Activated CD4-positive, alpha-beta T cell treated with anti-CD3 and anti-CD28 coated beads for 24 hours (primary cell): ENCODE measurements around the gene UROC1.

Experiments
- DNase-seq, 2 donors: peaks; one replicate each; pipeline ENCODE4 v3.0.0-alpha.2; 2020; ENCODE audit warnings: low read depth in 2 of 2

The UROC1 gene

DNA sequence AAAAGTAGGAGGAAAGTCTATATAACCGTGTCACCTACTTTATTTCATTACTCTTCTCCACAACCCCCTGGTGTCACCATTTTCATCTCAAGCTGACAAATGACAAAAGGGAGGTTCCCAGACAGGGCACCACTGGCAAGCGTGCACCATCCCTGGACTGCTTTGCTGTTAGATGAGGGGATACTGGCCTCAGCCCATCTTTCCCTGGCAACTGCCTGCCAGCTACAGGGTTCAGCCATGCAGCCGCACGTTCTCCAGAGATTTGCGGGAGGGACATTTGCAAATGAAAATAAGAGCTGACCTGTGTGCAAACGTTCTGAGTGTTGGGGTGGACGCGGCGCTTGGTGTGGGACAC, 660 bp downstream of the UROC1 start:
- no peak for DNase-seq

DNA sequence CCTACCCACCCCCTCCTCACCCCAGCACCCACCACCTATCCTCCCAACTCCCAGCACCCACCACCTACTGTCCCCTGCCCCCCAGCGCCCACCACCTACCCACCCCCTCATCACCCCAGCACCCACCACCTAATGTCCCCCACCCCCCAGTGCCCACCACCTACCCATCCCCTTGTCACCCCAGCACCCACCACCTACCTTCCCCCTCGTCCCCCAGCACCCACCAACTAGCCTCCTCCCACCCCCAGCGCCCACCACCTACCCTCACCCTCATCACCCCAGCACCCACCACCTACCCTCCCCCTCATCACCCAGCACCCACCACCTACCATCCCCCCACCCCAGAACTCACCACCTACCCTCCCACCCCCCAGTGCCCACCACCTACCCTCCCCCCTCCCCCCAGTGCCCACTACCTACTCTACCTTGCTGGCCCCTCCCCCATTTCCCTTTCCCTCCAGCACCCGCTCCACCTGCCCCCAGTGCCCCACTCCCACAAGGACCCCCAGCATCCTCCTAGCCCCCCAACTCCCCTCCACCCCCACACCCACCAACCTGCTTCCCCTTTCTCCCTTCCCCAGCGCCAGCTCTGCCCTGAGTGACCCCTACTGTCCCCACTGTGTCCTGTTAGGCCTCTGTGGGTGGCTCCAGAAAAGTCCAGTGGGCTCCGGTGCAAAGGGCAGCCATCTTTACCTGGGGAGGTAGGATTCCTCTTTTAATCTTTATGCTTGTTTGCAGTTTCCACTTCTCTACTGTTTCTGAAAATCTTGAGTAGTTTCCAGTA, 1.2 kb downstream of the UROC1 start:
- no peak for DNase-seq

DNA sequence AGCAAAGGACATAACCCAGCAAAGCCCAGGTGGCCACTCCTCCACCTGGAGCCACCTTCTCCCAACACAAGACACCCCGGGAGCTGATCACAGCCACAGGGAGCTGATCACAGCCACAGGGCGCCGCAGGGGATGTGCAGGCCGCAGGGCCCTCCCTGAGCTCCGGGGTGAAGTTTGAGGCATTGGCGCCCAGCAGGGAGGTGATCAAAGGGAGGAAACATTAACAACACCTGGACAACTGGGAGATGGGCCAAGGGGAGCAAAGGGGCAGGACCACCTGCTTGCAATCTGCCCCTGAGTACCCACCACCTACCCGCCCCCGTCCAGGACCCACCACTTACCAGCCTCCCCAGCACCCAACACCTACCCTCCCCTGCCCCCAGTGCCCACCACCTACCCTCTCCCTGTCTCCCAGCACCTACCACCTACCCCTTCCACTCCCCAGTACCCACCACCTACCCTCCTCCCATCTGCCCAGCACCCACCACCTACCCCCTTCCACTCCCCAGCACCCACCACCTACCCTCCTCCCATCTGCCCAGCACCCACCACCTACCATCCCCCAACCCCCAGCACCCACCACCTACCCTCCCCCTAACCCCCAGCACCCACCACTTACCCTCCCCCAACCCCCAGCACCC, 2.4 kb downstream of the UROC1 start:
- DNase-seq: no peak

DNA sequence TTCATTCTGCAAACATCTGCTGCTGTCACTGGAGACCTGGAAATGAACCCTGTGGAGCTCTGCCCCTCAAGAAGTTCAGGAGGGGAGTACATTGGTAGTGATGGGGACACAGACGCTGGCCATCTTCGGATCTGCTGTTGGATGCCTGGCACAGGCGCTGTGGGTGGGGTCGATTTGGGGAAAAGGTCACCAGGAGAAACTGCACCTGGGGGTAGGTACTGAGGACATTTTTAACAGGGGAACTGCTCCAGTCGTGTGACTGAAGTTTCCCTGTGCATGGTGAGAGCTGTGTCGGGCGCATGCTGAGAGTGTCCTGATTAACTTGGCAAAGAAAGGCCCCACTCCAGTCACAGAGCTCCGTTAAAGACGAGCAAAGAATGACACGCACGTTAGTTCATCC, 3.4 kb downstream of the UROC1 start:
- no peak for DNase-seq

DNA sequence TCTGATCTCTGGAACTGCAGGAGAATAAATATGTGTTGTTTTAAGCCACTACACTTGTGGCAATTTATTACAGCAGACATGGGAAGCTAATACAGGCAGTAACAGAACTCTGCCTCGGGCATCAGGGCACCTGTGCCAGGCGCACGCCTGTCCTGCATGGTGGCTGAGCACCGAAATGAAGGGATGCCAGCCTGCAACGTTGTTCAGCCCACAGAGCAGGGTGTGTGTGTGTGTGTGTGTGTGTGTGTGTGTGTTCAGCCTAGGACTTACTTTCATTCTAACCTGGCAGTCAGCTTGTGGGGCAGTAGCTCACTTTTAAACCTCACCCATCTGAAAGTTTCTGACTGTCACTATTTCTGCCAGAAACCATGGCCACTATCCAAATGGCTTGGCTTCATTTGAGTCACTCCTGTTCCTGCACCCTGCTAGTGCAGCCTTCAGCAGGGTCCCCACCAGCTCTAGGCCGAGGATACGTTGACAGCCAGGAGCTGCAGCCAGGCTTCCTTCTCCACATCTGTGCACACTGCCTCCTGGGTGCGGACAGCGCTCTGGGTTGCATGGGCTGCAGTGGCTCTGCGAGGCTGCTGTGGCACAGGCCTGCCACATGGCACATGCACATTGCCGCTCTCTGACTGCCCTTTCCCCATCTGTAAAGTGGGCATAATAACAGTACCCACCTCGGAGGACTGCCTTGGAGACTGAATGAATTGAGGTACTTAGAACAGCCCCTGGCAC, 4.5 kb downstream of the UROC1 start:
- no peak for DNase-seq

DNA sequence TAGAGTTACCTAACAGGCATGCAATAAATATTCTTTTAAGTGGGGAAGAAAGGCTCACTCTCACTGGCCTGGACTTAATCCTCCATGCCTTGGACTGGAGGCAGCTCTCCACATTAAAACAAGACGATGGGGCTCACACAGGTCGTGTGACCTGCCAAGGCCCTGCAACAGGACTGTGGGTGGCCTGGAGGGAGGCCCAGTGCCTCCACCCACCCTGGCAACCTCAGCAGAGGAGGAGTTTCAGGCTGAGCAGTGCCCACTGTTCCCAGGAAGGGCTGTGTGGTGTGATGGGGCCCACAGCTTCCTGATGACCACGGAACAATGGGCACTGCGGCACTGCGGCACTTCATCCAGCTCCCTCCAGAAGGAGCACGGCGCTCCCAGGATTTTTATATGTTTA, 5.5 kb downstream of the UROC1 start:
- no peak for DNase-seq

DNA sequence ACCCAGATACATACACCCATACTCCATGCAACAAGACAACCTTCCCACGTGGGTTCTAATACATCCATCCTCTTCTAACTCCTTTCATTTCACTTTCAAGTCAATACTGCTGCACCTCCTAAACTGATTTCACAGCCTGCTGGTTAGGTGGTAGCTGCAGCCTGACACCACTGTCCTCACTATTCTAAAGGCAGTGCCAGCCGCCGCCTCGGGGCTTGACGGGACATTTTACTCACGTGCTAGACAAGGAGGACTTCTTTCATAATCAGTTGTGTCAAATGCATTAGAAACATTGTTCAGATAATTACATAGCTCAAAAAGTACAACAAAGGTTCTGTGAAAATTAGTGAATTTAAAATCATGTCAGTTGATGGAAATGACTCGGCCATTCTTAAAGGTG, 6.3 kb downstream of the UROC1 start:
- no peak for DNase-seq

DNA sequence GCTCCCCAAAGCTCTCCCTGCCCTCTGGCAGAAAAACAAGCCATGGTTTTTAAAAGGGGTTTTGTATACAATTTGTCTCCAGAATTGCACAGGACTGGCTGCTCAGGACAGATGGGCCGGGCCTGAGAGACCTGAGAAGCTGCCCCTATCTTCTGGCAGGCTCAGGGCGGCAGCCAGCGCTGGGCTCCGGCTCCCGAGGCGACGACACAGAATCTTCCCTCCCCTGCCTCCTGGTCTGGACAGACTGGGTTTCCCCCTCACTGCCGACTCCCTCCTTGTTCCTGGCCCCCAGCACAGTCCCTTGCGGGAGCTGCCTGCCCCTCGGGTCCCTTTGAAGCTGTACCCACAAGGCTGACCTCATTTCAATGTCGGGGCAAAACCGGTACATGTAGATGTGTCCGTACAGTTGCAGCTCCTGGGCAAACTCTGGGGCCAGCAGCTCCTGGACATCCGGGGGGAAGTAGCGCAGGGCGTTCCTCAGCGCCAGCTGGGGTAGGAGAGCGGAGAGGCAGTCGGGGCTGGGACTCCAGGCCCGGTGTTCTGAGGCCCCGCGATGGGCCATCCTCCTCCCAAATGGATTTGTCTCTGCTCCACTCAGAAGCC, 7.2 kb downstream of the UROC1 start:
- DNase-seq: no peak

DNA sequence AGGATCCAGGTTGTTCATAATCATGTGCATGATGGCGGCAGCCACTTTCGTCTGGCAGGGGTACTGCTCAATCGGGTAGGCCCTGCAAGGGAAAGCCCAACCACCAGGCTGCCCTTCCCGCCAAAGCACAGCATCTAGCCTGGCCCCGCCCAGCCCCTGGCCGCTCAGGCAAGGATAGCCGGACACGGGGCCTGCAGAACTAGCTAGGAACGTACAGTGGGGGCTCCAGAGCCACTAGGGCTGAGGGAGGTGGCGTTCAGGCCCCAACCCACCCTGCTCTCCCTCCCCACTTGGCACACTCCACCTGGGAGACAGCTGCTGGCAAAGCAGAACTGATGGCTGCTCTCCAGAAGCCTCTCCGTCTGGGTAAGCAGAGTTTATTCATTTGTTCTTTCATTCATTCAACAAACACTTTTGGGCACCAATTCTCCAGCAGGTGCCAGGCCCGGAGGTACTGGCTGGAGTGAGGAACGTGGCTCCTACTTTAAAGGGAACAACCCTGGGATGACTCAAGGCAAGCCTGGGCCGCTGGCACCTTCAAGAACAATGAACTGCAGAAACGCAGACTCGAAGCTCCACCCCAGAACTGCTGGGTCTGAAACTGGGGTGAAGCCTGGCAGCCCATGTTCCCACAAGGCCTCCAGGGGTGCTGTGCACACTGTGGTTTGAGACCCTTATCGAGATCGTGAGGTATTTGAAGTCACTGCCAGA, 7.8 kb downstream of the UROC1 start:
- no peak for DNase-seq

DNA sequence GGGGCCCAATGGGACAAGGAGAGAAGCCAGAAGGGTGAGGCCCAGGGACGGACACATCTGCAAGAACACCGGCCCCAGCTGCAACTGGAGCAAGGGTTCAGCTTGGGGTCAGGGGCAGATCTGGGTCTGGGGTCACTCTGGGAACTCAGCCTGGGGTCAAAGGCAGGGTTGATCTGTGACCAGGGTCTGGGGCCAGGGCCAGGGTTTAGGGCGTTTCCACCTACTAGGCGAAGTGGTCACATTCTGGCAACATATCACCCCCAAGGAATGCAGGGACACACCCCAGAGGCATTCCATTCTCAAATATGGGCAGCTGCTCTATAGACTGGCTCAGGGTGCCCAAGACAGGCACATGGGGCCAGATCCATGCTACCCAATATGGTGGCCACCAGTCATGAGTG, 9.0 kb downstream of the UROC1 start:
- no peak for DNase-seq

DNA sequence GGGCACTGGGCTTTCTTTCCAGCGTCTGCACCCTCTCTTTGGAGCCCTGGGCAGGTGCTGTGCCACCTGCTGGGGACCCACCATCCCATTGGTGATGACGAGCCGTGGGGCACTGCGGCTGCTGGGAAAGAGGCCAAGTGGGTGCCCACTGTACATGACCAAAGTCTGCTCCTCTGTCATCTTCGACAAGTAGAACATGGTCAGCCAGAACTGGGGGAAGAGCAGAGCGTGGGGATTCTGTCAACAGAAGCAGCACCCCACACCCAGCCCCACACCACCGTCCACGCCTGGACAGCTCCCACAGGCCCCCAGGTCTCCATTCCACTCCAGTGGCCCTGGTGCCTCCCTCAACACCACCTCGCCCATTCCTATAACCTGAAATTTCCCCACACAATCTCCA, 9.7 kb downstream of the UROC1 start:
- DNase-seq: no peak

DNA sequence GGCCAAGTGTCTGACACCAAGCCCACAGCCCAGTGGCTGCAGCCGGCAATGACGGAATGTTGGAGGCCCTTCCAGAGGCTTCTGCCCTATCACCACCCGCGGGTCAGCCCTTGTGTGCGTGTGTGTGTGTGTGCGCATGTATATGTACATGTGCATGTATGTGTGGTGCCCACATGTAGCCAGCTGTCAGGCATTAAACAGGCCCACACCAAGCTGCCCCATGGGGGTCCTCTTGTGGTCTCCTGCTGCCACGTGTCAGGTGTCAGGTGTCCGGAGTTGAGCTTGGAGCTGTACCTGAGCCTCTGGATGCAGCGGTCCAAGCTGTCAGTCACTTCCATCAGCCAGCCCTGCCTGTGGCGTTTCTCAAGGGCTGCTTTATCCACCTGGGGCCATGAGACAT, 13.9 kb downstream of the UROC1 start:
- no peak for DNase-seq

DNA sequence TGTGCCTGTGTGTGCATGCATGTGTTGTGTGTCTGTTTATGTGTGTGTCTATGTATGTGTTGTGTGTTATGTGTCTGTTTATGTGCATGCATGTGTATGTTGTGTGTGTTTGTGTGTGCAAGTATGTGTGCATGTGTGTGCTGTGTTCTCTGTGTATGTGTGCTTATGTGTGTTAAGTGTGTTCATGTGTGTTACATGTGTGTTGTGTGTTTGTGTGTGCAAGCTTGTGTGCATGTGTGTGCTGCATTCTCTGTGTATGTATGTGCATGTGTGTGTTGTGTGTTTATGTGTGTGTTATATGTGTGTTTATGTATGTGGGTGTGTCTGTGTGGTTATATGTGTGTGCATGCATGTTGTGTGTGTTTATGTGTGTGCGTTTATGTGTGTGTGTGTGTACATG, 14.9 kb downstream of the UROC1 start:
- DNase-seq: no peak

DNA sequence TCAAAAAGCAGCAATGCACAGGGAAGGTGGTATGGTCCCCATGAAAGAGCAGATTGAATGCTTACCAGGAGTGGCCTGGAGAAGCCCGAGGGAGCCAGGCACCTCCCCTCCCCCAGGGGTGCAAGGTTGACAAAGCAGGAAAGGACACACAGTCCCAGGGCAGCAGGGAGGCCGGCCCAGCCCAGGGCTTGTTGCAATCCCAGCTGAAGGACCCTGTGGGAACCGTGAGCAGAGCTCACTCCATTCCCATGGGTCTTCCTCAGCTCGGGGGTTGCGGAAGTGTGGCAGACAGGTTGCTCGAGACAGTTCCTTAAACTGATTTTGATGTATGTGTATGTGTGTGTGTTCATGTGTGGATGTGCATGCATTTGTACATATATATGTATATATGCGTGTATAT, 15.8 kb downstream of the UROC1 start:
- no peak for DNase-seq

DNA sequence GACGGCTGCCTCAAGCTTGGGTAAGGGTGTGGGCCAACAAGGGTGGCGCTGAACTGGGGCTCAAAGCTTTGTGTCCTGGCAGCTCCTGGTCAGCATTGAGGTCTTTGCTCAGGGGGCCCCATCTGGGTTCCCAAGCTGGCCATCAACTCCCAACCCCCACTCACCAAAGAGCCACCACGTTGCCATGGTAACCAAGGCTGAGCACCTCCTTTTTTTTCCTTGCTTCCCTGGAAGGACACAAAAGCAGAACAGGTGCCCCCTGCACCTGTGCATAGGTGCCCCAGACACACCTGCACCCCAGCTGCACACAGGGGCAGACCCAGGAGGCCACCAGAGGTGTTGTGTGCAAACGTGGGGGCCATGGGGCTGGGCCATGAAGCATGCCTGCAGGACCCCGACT, 16.5 kb downstream of the UROC1 start:
- no peak for DNase-seq

DNA sequence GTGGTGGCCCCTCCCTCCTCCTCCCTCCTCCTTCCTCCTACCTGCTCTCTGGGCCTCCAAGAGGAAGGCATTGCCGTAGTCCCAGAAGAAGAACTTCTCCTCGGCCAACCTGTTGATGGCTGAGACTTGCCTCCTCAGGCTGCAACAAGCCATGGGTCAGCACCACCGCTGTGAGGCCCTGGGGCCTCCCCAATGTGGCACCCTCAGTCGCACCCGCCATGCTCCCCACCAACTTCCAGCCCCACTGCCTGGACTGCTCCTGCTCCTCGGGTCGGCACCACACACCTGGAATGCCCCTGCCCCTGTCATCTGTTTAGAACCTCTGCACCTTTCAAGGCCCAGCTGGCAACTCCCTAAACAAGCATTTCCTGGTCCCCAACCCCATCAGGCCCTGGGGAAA, 17.6 kb downstream of the UROC1 start:
- DNase-seq: no peak

DNA sequence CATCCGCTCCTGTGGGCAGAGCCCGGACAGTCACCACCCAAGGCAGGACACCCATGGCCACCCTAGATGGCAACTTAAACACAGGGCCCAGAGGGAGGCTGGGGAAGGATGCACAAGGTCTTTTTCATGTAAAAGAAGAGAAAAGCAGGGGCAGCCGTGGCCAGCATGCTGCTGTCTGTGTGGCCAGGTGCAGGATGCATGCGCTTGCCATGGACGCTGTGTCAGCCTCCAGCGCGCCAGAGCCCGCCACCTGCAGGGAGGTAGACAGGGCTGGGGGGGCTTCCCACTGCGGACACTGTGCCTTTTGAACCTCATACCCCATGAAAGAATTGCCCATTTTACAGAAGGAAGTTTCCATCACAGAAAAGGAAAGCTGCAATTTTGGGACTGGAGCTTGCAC, 18.2 kb downstream of the UROC1 start:
- DNase-seq: no peak

DNA sequence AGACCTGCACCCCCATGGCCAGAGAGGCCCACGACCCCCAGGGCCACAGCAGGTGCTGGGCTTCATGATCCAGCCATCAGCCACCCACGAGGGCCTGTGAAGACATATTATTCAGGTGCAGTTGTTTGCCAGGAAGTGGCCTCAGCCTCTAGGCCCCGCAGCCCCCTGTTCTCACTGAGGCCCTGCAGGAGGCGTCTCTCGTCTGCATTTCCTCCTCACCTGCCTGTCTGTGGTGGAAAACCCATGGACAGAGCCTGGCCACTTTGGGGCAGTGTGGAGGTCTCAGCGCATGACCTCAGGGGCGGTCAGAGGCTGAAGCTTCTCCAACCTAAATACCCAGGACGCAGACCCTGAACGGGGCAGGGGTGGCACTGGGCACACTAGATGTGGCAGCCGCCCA, 18.6 kb downstream of the UROC1 start:
- no peak for DNase-seq

DNA sequence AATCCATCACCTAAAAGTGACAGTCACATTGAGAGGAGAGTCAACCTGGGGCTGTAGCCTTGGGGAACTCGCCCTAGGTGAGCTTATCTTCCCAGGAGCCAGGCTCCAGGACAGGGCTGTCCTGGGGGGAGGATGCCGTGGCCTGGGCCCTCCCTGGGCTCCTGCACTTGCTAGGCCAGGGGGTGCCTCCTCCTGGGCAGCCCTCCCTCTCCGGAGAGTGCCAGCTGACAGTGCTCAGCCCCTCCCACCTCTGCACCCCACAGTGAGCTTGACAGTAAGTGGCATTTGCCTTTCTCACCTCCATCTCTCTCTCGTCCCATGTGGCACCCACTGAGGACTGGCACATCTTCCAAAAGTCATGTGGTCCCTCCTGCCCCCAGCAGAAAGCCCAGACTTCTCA, 19.1 kb downstream of the UROC1 start:
- DNase-seq: no peak

DNA sequence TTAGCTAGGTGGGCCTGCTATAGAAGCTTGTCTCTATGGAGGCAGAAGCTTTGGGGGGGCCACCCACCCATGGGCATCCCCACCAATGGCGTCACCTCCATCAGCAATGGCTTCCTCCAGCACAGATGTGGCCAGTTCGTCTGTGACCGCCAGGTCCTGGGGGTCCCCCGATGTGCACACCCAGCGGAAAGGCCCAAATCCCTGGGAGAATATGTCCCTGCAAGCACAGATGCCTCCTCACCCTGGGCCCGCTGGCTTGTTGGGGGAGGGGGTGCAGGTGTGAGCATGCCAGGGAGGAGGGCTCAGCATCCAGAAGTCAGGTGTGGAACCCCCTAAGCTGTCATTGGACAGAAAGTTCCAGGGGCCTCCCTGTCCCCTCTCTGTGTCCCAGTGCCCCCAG, 19.6 kb downstream of the UROC1 start:
- DNase-seq: no peak

DNA sequence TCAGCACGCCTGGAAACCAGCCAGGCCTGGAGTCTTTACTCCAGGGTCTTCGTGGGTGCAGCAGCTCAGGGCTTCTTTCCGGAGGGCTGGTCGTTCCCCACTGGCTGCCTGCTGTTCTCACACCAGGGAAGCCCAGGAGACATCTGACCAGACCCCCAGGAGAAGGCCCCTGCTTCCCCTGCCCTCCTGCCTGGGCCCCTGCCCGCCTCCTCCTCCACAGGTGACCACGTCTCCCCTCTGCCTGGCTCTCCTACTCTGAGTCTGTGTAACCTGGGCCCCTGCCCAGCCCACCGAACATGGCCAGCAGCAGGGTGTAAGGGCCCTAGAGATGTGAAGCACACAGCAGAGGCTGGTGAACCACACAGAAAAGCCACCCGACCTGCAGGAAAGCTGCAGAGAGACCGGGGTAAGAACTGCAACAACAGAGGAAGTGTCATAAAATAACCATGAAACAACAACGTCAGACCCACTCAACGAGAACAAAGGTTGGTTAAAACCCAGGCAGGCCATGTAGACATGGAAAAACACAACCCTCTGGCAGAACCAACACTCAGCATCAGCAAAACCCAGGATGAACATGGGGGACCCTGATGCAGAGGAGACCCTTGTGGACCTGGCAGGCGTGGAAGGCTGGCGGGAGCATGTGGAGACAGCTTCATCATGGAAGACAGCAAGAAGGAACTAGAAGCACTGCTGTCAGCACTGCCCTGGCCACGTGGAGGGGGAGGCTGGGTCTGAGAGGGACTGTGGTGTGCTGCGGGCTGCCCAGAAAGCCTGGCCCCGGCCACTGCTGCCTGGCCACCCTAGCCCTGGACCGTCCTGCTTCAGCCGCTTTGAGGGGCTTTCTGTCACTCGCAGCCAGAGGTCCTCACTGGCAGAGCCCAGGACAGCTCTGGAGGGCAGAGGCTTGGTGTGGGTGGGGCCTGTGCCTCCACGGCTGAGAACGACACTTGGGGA, 20.4 kb downstream of the UROC1 start:
- DNase-seq: no peak
